Loucy (cell line): Measurements from ENCODE around the gene HIRA.

Source experiments
- H2AFZ ChIP-seq: fragments of 200-600 bp; sonication (generic); 2 replicates; pipeline ENCODE4 v1.6.0; 2016; ENCODE audit warnings: antibody characterized with exemption, mild to moderate bottlenecking, low read length, moderate library complexity
- H3F3A ChIP-seq: fragments of 200-600 bp; 2 replicates; pipeline ENCODE4 v1.6.0; 2016; ENCODE audit warnings: antibody characterized with exemption, low read depth, mild to moderate bottlenecking
- H3K27me3 ChIP-seq: fragments of 200-600 bp; sonication (generic); 2 replicates; pipeline ENCODE4 v1.6.1; 2014; ENCODE audit warnings: low read length, mild to moderate bottlenecking; ENCODE audit not compliant: insufficient read depth, poor library complexity, severe bottlenecking
- H3K36me3 ChIP-seq: fragments of 200-600 bp; sonication (generic); 2 replicates; pipeline ENCODE4 v1.6.1; 2016; ENCODE audit warnings: low read length; ENCODE audit not compliant: insufficient read depth
- H3K4me1 ChIP-seq: fragments of 200-600 bp; sonication (generic); 2 replicates; pipeline ENCODE4 v1.5.1; 2014; ENCODE audit warnings: low read length, mild to moderate bottlenecking; ENCODE audit not compliant: insufficient read depth, poor library complexity, severe bottlenecking
- H3K4me2 ChIP-seq: fragments of 200-600 bp; sonication (generic); 2 replicates; pipeline ENCODE4 v1.6.0; 2014; ENCODE audit warnings: antibody characterized with exemption, low read length, low read depth, mild to moderate bottlenecking; ENCODE audit not compliant: poor library complexity, severe bottlenecking
- H3K4me3 ChIP-seq: fragments of 200-600 bp; sonication (generic); 2 replicates; pipeline ENCODE4 v1.5.1; 2014; ENCODE audit warnings: low read length, mild to moderate bottlenecking, mixed read lengths; ENCODE audit not compliant: poor library complexity, severe bottlenecking
- H3K79me2 ChIP-seq: fragments of 200-600 bp; sonication (generic); 2 replicates; pipeline ENCODE4 v1.6.1; 2014; ENCODE audit warnings: low read length; ENCODE audit not compliant: insufficient read depth
- H3K9ac ChIP-seq: fragments of 200-600 bp; sonication (generic); 2 replicates; pipeline ENCODE4 v1.6.0; 2014; ENCODE audit warnings: mild to moderate bottlenecking, low read depth, low read length, moderate library complexity; ENCODE audit not compliant: poor library complexity, severe bottlenecking
- H3K9me2 ChIP-seq: fragments of 200-600 bp; sonication (generic); replicated peaks from 2 replicates; pipeline ENCODE4 v1.6.1; 2016; ENCODE audit warnings: low read depth, low read length, mixed read lengths
- H3K9me3 ChIP-seq: fragments of 200-600 bp; sonication (generic); 2 replicates; pipeline ENCODE4 v1.6.1; 2014; ENCODE audit warnings: mild to moderate bottlenecking, antibody characterized with exemption, low read length, low read depth; ENCODE audit not compliant: insufficient read depth
- H4K20me1 ChIP-seq: fragments of 200-600 bp; sonication (generic); 2 replicates; pipeline ENCODE4 v1.6.0; 2014; ENCODE audit warnings: antibody characterized with exemption, low read length, mild to moderate bottlenecking; ENCODE audit not compliant: insufficient read depth, poor library complexity, severe bottlenecking
- EZH2phosphoT487 ChIP-seq: fragments of 200-600 bp; IDR thresholded peaks from 2 replicates; pipeline ENCODE4 v1.6.1; 2018; ENCODE audit warnings: antibody characterized with exemption, mild to moderate bottlenecking, moderate library complexity, borderline replicate concordance
- TF ChIP-seq, protein P1 (sequence below): fragments of 200-600 bp; sonication (generic); conservative IDR thresholded peaks from 2 replicates; pipeline ENCODE4 v1.5.1; 2014; ENCODE audit warnings: mild to moderate bottlenecking, antibody characterized with exemption, low read length

The HIRA gene

GRCh38 chr22:19376971-19377370 is 54.6 kb downstream of the HIRA start:
- Histone ChIP-seq H3K4me1 (no peaks in the 10 kb centered on the region), H3K27me3 (no peaks in the 10 kb centered on the region), H3K4me3 (no peak overlapping the region), H3K36me3 (peaks cover 77% of the 10 kb centered on the region; the same call in 1 of the 2 replicates), H3F3A (no peaks in the 10 kb centered on the region), H3K4me2 (no peak overlapping the region), H3K79me2 (no peaks in the 10 kb centered on the region), H3K9me3 (no peaks in the 10 kb centered on the region), H4K20me1 (no peaks in the 10 kb centered on the region), H2AFZ (no peak overlapping the region), H3K9me2 (no peaks in the 10 kb centered on the region), H3K9ac (no peak overlapping the region)
- no peak for TF ChIP-seq EZH2phosphoT487
- TF ChIP-seq, protein P1, sequence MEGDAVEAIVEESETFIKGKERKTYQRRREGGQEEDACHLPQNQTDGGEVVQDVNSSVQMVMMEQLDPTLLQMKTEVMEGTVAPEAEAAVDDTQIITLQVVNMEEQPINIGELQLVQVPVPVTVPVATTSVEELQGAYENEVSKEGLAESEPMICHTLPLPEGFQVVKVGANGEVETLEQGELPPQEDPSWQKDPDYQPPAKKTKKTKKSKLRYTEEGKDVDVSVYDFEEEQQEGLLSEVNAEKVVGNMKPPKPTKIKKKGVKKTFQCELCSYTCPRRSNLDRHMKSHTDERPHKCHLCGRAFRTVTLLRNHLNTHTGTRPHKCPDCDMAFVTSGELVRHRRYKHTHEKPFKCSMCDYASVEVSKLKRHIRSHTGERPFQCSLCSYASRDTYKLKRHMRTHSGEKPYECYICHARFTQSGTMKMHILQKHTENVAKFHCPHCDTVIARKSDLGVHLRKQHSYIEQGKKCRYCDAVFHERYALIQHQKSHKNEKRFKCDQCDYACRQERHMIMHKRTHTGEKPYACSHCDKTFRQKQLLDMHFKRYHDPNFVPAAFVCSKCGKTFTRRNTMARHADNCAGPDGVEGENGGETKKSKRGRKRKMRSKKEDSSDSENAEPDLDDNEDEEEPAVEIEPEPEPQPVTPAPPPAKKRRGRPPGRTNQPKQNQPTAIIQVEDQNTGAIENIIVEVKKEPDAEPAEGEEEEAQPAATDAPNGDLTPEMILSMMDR: no peak

DNA sequence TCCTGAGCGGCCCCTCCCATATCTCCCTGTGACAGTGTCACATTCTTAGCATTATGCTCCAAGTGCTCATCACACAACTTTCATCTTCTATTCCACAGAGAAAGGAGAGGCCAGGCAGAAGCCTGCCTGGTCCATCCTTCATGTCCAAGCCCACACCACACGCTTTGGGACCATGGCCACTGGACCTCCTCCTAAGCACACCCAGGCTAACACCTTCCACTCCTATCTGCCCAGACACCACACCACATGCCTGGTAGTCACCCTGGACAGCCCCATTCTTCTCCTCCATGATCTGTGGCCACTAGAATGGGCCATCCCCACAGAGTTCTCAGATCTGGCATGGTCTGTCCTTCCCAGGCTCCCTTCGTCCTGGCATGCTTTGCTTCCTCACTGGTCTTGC is 55.3 kb downstream of the HIRA start:
- peaks cover 76% of the 10 kb centered on the region; the same call in 1 of the 2 replicates for H3K36me3 ChIP-seq
- no peak for TF ChIP-seq EZH2phosphoT487
- TF ChIP-seq, protein P1: no peak
- H3K4me2 ChIP-seq: no peak overlapping the region

GRCh38 chr22:19375435-19375834 is 56.1 kb downstream of the HIRA start:
- H2AFZ ChIP-seq: no peak overlapping the region

More for the DNA sequence above, 55.3 kb downstream of the HIRA start:
- H3K9ac ChIP-seq: no peak overlapping the region
- no peaks in the 10 kb centered on the region for H4K20me1 ChIP-seq
- no peak overlapping the region for H2AFZ ChIP-seq
- H3F3A ChIP-seq: no peaks in the 10 kb centered on the region
- H3K4me1 ChIP-seq: no peaks in the 10 kb centered on the region
- H3K9me3 ChIP-seq: no peaks in the 10 kb centered on the region
- H3K27me3 ChIP-seq: no peaks in the 10 kb centered on the region
- H3K4me3 ChIP-seq: no peak overlapping the region
- no peaks in the 10 kb centered on the region for H3K79me2 ChIP-seq
- H3K9me2 ChIP-seq: no peaks in the 10 kb centered on the region

More at GRCh38 chr22:19375435-19375834, 56.1 kb downstream of the HIRA start:
- no peaks in the 10 kb centered on the region for H3F3A ChIP-seq
- H3K4me3 ChIP-seq: no peak overlapping the region
- no peak for TF ChIP-seq EZH2phosphoT487
- TF ChIP-seq, protein P1: no peak
- H3K27me3 ChIP-seq: no peaks in the 10 kb centered on the region
- H3K79me2 ChIP-seq: no peaks in the 10 kb centered on the region
- H3K9me2 ChIP-seq: no peaks in the 10 kb centered on the region
- H3K36me3 ChIP-seq: peaks cover 78% of the 10 kb centered on the region; the same call in 1 of the 2 replicates
- H3K9ac ChIP-seq: no peak overlapping the region
- no peaks in the 10 kb centered on the region for H3K4me1 ChIP-seq
- H3K4me2 ChIP-seq: no peak overlapping the region
- H4K20me1 ChIP-seq: no peaks in the 10 kb centered on the region
- H3K9me3 ChIP-seq: no peaks in the 10 kb centered on the region
